A172 (cell line): ENCODE measurements around the gene ARID1B. TPM values are rescaled to one million over a fixed set of nuclear protein-coding genes. Genes with fewer than 3 reads are reported as not detected.
A peak's percentile ranks its signal among the peaks of the same experiment; 100 is the strongest.

Experiments used
- DNase-seq: peaks from one replicate; pipeline ENCODE4 v3.0.0-alpha.2; 2015; ENCODE audit warnings: low spot score
- total RNA-seq: library from RNA; depleted of rRNA; stranded (reverse); fragments of >200 nt; shearing (Covaris generic); gene quantifications from 2 replicates; pipeline ENCODE4 v1.2.3, GENCODE V29; 2014

ARID1B gene
- total RNA-seq, 1 experiment from 2014 or later = 14.4 TPM

- DNase-seq = no peak
Measured at GRCh38 chr6:157097255-157097955, 320.2 kb downstream of the ARID1B start.

- DNase-seq = no peak
Measured at GRCh38 chr6:157098999-157099398, 321.8 kb downstream of the ARID1B start.

GRCh38 chr6:157099912-157100593, 322.9 kb downstream of the ARID1B start:
- no peak for DNase-seq

- no peak for DNase-seq
Measured at GRCh38 chr6:157101166-157101565, 324.0 kb downstream of the ARID1B start.

GRCh38 chr6:157104803-157105202, 327.6 kb downstream of the ARID1B start:
- no peak for DNase-seq

GRCh38 chr6:157106487-157106886, 329.3 kb downstream of the ARID1B start:
- peak; percentile 59 for DNase-seq

GRCh38 chr6:157107571-157107914, 330.4 kb downstream of the ARID1B start:
- DNase-seq = no peak

GRCh38 chr6:157107915-157108651, 330.9 kb downstream of the ARID1B start:
- peak; percentile 76 for DNase-seq

GRCh38 chr6:157108923-157109322, 331.7 kb downstream of the ARID1B start:
- no peak for DNase-seq

GRCh38 chr6:157110607-157111006, 333.4 kb downstream of the ARID1B start:
- DNase-seq = no peak

- no peak for DNase-seq
Measured at GRCh38 chr6:157113389-157113788, 336.2 kb downstream of the ARID1B start.

- DNase-seq = no peak
Measured at GRCh38 chr6:157116426-157116825, 339.2 kb downstream of the ARID1B start.

- no peak for DNase-seq
Measured at GRCh38 chr6:157117431-157118095, 340.4 kb downstream of the ARID1B start.

GRCh38 chr6:157119502-157120027, 342.4 kb downstream of the ARID1B start:
- DNase-seq = no peak

GRCh38 chr6:157120534-157121232, 343.5 kb downstream of the ARID1B start:
- DNase-seq = no peak

GRCh38 chr6:157121897-157122296, 344.7 kb downstream of the ARID1B start:
- no peak for DNase-seq

GRCh38 chr6:157123234-157123633, 346.1 kb downstream of the ARID1B start:
- no peak for DNase-seq

GRCh38 chr6:157124485-157125254, 347.5 kb downstream of the ARID1B start:
- no peak for DNase-seq

GRCh38 chr6:157125531-157125930, 348.4 kb downstream of the ARID1B start:
- DNase-seq = no peak
